Suprapubic skin (tissue), 4 donors: Measurements from ENCODE around the gene UCHL1. TPM values are rescaled to one million over a fixed set of nuclear protein-coding genes. Genes with fewer than 3 reads are reported as not detected.

ENCODE experiments used
- DNase-seq, 2 donors: peaks; one replicate each; pipeline ENCODE4 v3.0.0-alpha.2; 2019; ENCODE audit warnings: low spot score in 2 of 2
- H3K27ac ChIP-seq: fragments of 200-600 bp; sonication (generic); one replicate; pipeline ENCODE4 v1.5.1; 2019
- H3K27me3 ChIP-seq: fragments of 200-600 bp; sonication (generic); one replicate; pipeline ENCODE4 v1.5.1; 2019
- H3K36me3 ChIP-seq: fragments of 200-600 bp; sonication (generic); one replicate; pipeline ENCODE4 v1.5.1; 2019
- H3K4me1 ChIP-seq: fragments of 200-600 bp; sonication (generic); one replicate; pipeline ENCODE4 v1.5.1; 2019
- H3K4me3 ChIP-seq: fragments of 200-600 bp; sonication (generic); one replicate; pipeline ENCODE4 v1.5.1; 2019; ENCODE audit warnings: mild to moderate bottlenecking
- H3K9me3 ChIP-seq: fragments of 200-600 bp; sonication (generic); one replicate; pipeline ENCODE4 v1.5.1; 2019
- EP300 ChIP-seq: sonication (generic); formaldehyde crosslinking; IDR thresholded peaks from one replicate; pipeline ENCODE4 v1.6.1; 2017; ENCODE audit warnings: antibody characterized with exemption
- POLR2A ChIP-seq, 2 donors: fragments of 450-650 bp; IDR thresholded peaks; one replicate each; pipeline ENCODE4 v1.6.1; 2017; ENCODE audit warnings: antibody characterized with exemption in 2 of 2, mild to moderate bottlenecking in 2 of 2, moderate library complexity in 2 of 2
- POLR2AphosphoS5 ChIP-seq, 3 donors: sonication (generic); formaldehyde crosslinking; IDR thresholded peaks; one replicate each; pipeline ENCODE4 v1.6.1; 2017; ENCODE audit warnings: antibody characterized with exemption in 3 of 3
- WGBS: methylation state at CpG from one replicate; pipeline ENCODE4 v1.1.5; 2018; 5-methylcytosine and 5-hydroxymethylcytosine counted together
- total RNA-seq, 4 donors: library from RNA; depleted of rRNA; stranded (reverse); fragments of >200 nt; gene quantifications; one replicate each; pipeline ENCODE4 v1.1.0, GENCODE V29; 2016
- TF ChIP-seq, protein P1 (sequence below), 2 donors: fragments of 200-600 bp in 1 of 2; fragments of 450-650 bp in 1 of 2; sonication (generic) in 1 of 2; IDR thresholded peaks; one replicate each; pipeline ENCODE4 v1.5.1; 2016 to 2019; ENCODE audit warnings: antibody characterized with exemption in 2 of 2, mild to moderate bottlenecking in 1 of 2, moderate library complexity in 1 of 2

UCHL1 gene
- total RNA-seq, 4 donors from 2014 or later: 2.1 to 13.8 (median 4.8) TPM

DNA sequence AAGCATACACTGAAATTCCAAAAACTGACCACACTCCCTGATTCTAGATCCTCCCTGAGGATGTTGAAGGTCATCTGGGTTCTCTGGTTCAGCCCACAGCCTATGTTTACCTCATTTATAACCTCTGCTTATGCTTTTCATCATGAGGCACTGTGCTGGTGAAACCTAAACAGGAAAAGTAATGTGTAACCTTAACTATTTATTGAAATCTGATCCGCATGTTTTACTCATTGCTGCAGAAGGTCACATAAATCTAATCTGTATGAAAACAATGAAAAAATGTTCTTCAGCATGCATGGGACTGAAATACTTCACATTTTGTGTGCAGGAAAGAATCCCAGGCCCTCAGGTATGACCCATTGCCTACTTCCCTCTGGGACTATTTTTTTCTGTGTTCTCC lies 30.3 kb downstream of the UCHL1 start:
- WGBS: 90% methylated on average over 1 of the region's 1 CpG
- Histone ChIP-seq H3K9me3 (no peaks in the 10 kb centered on the region), H3K4me3 (no peak overlapping the region), H3K4me1 (no peaks in the 10 kb centered on the region), H3K36me3 (no peaks in the 10 kb centered on the region), H3K27me3 (no peaks in the 10 kb centered on the region), H3K27ac (no peak overlapping the region)
- no peak for DNase-seq
- TF ChIP-seq POLR2A (IDR thresholded peaks at IDR 0.05): no peak

DNA sequence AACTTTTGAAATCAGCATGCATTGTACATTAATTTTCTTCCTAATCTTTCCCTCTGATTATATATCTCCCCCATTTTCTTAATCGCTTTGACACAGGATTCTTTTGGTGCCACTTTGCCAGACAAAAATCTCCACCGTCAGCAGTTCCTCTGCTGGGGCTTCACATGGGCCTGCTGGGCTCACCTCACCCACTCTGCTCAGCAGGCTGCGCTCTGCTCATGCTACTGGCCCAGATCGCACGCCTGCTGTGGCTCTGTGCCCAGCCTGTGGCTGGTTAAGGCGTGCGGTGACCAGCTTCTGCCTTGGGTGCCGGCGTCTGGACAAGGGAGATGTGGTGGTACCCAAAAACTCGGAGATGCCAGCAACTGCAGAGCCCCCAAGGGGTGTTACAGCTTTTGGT lies 31.1 kb downstream of the UCHL1 start:
- Histone ChIP-seq H3K4me1 (no peaks in the 10 kb centered on the region), H3K4me3 (no peak overlapping the region), H3K27me3 (no peaks in the 10 kb centered on the region), H3K9me3 (no peaks in the 10 kb centered on the region), H3K27ac (no peak overlapping the region), H3K36me3 (no peaks in the 10 kb centered on the region)
- TF ChIP-seq POLR2A (IDR thresholded peaks at IDR 0.05) (no peak), POLR2AphosphoS5 (IDR thresholded peaks at IDR 0.05) (no peak), EP300 (no peak)
- TF ChIP-seq, protein P1, sequence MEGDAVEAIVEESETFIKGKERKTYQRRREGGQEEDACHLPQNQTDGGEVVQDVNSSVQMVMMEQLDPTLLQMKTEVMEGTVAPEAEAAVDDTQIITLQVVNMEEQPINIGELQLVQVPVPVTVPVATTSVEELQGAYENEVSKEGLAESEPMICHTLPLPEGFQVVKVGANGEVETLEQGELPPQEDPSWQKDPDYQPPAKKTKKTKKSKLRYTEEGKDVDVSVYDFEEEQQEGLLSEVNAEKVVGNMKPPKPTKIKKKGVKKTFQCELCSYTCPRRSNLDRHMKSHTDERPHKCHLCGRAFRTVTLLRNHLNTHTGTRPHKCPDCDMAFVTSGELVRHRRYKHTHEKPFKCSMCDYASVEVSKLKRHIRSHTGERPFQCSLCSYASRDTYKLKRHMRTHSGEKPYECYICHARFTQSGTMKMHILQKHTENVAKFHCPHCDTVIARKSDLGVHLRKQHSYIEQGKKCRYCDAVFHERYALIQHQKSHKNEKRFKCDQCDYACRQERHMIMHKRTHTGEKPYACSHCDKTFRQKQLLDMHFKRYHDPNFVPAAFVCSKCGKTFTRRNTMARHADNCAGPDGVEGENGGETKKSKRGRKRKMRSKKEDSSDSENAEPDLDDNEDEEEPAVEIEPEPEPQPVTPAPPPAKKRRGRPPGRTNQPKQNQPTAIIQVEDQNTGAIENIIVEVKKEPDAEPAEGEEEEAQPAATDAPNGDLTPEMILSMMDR (IDR thresholded peaks at IDR 0.05): no peak
- WGBS: 92% methylated on average over 7 of the region's 10 CpGs
- no peak for DNase-seq

DNA sequence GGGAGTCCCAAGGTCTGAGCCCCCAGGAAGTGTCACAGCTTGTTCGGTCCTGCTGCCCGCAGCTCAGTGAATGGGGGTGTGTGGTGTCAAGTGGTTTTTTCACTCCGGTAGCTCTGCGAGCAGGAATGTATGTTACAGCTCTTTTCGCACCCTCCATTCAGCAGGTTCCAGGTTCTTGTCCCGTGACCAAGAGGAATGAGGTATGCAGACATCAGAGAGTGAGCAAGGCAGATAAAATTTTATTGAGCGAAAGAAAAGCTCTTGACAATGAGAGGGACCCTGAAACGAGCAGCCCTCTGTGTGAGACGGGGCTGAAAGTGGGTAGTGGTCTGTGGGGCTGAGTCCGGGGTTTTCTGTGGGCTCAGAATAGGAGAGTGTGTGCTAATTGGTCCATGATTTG lies 31.5 kb downstream of the UCHL1 start:
- H3K4me3 ChIP-seq: no peak overlapping the region
- no peak for DNase-seq
- H3K9me3 ChIP-seq: no peaks in the 10 kb centered on the region
- H3K27ac ChIP-seq: no peak overlapping the region
- H3K27me3 ChIP-seq: no peaks in the 10 kb centered on the region
- no peaks in the 10 kb centered on the region for H3K36me3 ChIP-seq
- 97% methylated on average over 10 of the region's 10 CpGs for WGBS
- TF ChIP-seq EP300: no peak
- TF ChIP-seq POLR2A (IDR thresholded peaks at IDR 0.05): no peak
- no peak for TF ChIP-seq POLR2AphosphoS5 (IDR thresholded peaks at IDR 0.05)
- TF ChIP-seq, protein P1 (IDR thresholded peaks at IDR 0.05): no peak
- no peaks in the 10 kb centered on the region for H3K4me1 ChIP-seq

DNA sequence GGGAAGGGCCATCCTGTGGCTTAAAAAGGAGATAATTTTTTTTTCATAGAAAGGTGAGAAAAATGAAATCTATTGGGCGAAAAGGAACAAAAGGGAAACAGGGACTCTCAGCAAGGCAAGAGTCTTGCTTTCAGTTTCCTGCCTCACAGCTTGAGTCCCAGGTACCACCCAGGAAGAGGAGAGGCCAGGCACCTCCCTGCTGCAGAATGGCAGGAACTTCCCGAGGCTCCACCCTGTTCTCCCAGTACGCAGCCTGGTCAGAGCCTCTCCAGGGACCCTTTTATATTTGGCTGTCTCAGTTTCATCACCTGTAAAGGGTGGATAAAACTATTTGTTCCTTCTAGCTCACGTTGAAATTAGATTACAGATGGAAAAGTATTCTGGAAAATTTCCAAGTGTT lies 33.8 kb downstream of the UCHL1 start:
- no peak overlapping the region for H3K27ac ChIP-seq
- no peak for TF ChIP-seq EP300
- TF ChIP-seq, protein P1 (IDR thresholded peaks at IDR 0.05): no peak
- no peak for TF ChIP-seq POLR2AphosphoS5 (IDR thresholded peaks at IDR 0.05)
- no peak for TF ChIP-seq POLR2A (IDR thresholded peaks at IDR 0.05)
- no peaks in the 10 kb centered on the region for H3K9me3 ChIP-seq
- no peak for DNase-seq
- H3K4me3 ChIP-seq: no peak overlapping the region
- no peaks in the 10 kb centered on the region for H3K4me1 ChIP-seq
- no peaks in the 10 kb centered on the region for H3K36me3 ChIP-seq
- no peaks in the 10 kb centered on the region for H3K27me3 ChIP-seq
- WGBS: 58% methylated on average over 4 of the region's 4 CpGs

DNA sequence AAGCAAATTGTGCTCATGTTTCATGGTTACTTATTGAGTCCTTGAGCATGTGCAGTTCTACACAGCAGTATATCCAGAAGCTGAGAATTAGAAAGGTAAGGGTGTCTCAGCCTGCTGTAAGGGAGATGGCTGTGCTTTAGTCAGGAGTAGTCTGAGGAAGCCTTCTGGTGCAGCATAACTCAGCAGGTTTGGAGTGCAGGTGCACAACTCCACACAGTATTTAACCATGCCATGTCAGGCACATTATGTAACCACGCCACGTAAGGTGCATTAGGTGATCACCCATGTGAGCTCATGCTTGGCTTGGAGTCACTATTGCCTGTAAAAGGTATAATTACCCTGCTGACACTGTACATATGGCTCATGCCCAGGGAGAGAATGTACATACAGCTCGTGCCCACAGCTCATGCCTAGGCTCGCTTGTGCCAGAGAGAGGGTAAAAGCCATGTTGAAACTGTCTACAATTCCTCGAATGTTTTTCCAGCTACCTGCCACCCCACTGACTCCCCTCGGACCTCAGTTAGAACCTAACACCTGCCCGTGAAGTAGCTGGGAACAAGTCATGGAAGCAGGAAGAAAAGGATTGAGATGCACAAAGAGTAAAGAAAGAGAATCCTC lies 37.8 kb downstream of the UCHL1 start:
- H3K4me1 ChIP-seq: peaks cover 4% of the 10 kb centered on the region
- DNase-seq: no peak
- no peaks in the 10 kb centered on the region for H3K9me3 ChIP-seq
- no peaks in the 10 kb centered on the region for H3K27me3 ChIP-seq
- TF ChIP-seq, protein P1 (IDR thresholded peaks at IDR 0.05): no peak
- TF ChIP-seq EP300: no peak
- no peak for TF ChIP-seq POLR2AphosphoS5 (IDR thresholded peaks at IDR 0.05)
- TF ChIP-seq POLR2A (IDR thresholded peaks at IDR 0.05): no peak
- no peak overlapping the region for H3K27ac ChIP-seq
- H3K36me3 ChIP-seq: no peaks in the 10 kb centered on the region
- H3K4me3 ChIP-seq: no peak overlapping the region
- 96% methylated on average over 6 of the region's 7 CpGs for WGBS

DNA sequence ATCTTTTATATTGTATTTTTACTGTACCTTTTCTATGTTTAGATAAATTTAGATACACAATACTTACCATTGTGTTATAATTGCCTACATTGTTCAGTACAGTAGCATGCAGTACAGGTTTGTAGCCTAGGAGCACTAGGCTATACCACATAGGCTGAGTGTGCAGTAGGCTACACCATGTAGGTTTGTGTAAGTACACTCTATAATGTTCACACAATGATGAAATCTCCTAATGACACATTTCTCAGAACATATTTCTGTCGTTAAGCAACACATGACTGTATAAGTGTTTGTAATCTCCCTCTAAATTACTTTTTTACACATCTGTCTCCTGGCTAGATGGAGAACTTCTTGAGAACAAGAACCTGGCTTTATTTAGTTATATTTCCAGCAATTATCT lies 40.3 kb downstream of the UCHL1 start:
- Histone ChIP-seq H3K4me1 (peaks cover 4% of the 10 kb centered on the region), H3K36me3 (no peaks in the 10 kb centered on the region), H3K4me3 (no peak overlapping the region), H3K9me3 (no peaks in the 10 kb centered on the region), H3K27ac (no peak overlapping the region), H3K27me3 (no peaks in the 10 kb centered on the region)
- no peak for DNase-seq
- 59% methylated on average over 1 of the region's 1 CpG for WGBS
- TF ChIP-seq POLR2A (IDR thresholded peaks at IDR 0.05) (no peak), POLR2AphosphoS5 (IDR thresholded peaks at IDR 0.05) (no peak), EP300 (no peak)
- TF ChIP-seq, protein P1 (IDR thresholded peaks at IDR 0.05): no peak
